ENCODE results near the gene LMX1B.

LMX1B gene

GRCh38 chr9:126698756-126699155, 85.0 kb downstream of the LMX1B start:
- H3K4me3 ChIP-seq (ENCODE audit: control insufficient read depth, low read depth, low read length), result no peak overlapping the region
- TF ChIP-seq, protein P1, sequence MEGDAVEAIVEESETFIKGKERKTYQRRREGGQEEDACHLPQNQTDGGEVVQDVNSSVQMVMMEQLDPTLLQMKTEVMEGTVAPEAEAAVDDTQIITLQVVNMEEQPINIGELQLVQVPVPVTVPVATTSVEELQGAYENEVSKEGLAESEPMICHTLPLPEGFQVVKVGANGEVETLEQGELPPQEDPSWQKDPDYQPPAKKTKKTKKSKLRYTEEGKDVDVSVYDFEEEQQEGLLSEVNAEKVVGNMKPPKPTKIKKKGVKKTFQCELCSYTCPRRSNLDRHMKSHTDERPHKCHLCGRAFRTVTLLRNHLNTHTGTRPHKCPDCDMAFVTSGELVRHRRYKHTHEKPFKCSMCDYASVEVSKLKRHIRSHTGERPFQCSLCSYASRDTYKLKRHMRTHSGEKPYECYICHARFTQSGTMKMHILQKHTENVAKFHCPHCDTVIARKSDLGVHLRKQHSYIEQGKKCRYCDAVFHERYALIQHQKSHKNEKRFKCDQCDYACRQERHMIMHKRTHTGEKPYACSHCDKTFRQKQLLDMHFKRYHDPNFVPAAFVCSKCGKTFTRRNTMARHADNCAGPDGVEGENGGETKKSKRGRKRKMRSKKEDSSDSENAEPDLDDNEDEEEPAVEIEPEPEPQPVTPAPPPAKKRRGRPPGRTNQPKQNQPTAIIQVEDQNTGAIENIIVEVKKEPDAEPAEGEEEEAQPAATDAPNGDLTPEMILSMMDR (conservative IDR thresholded peaks at IDR 0.05; ENCODE audit: control insufficient read depth, insufficient read depth, low read depth, low read length), result no peak
- DNase-seq (ENCODE audit: low read depth), result no peak

DNA sequence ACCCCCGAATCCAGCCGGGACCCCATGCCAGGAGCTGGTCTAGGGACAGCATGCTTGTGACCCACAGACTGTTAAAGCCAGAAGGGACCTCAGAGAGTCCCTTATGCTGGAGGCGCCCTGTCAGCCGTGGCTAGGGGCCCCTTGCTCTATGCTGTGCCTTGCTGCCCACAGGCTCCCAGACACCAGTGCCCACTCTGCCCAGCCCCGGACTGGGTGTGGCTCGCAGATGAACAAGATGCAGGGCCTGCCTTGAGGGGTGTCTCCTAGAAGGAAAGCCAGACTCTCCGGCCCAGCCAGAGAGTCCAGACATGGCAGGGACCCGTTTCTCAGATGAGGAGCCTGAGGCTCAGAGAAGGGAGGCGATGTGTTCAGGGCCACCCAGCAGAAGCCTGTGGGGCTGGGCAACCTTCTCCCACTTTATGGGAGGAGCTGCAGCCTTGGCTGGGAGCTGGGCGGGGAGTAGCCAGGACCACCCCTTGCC, 85.7 kb downstream of the LMX1B start:
- TF ChIP-seq, protein P1 (conservative IDR thresholded peaks at IDR 0.05; ENCODE audit: control insufficient read depth, insufficient read depth, low read depth, low read length), result no peak
- no peak overlapping the region for H3K4me3 ChIP-seq (ENCODE audit: control insufficient read depth, low read depth, low read length)
- DNase-seq (ENCODE audit: low read depth), result no peak

- TF ChIP-seq, protein P1 (conservative IDR thresholded peaks at IDR 0.05; ENCODE audit: control insufficient read depth, insufficient read depth, low read depth, low read length), result no peak
- DNase-seq (ENCODE audit: low read depth), result no peak
- no peak overlapping the region for H3K4me3 ChIP-seq (ENCODE audit: control insufficient read depth, low read depth, low read length)
Observed at GRCh38 chr9:126700296-126700695, 86.6 kb downstream of the LMX1B start.

GRCh38 chr9:126700903-126701812, 87.4 kb downstream of the LMX1B start:
- no peak overlapping the region for H3K4me3 ChIP-seq (ENCODE audit: control insufficient read depth, low read depth, low read length)
- TF ChIP-seq, protein P1 (conservative IDR thresholded peaks at IDR 0.05; ENCODE audit: control insufficient read depth, insufficient read depth, low read depth, low read length), result no peak
- DNase-seq (ENCODE audit: low read depth), result no peak

- H3K4me3 ChIP-seq (ENCODE audit: control insufficient read depth, low read depth, low read length), result no peak overlapping the region
- DNase-seq (ENCODE audit: low read depth), result no peak
- TF ChIP-seq, protein P1 (conservative IDR thresholded peaks at IDR 0.05; ENCODE audit: control insufficient read depth, insufficient read depth, low read depth, low read length), result no peak
Observed at GRCh38 chr9:126701813-126702140, 88.0 kb downstream of the LMX1B start.

DNA sequence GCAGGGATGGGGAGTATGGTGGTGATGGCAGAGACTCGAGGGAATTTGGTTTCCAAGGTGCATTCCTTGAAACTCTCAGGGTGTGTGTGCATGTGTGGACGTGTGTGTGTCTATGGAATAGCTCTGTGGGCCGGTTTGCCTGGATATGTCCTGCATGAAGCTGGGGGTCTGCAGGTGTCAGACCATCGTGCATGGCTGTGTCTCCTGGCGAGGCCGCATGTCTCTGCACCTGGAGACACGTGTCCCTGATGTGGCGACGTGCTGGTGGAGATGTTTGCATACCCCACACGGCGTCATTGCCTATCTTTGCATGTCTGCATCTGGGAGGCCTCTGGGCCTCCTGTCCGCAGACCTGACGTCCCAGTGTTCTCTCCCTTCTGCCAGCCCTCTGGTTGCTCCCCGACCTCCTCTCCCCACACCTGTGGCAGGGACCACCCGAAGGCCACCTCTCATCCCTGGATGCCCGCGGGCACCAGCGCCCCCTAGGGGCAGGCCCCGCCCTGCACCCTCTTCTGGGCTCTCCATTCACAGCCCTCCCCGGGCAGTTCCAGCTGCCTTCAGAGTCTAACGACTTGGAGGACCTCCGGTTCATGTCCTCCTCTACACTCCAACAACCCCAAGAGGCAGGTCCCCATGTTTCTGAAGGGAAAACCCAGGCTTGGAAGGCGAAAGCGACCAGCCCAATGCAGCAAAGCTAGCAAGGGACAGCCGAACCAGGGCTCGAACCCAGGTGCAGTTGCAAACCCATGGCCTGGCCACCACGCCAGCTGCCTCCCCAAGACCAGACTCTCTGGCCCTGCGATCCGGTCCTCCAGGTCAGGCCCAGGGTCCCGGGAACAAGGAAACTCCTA, 88.6 kb downstream of the LMX1B start:
- no peak for DNase-seq (ENCODE audit: low read depth)
- TF ChIP-seq, protein P1 (conservative IDR thresholded peaks at IDR 0.05; ENCODE audit: control insufficient read depth, insufficient read depth, low read depth, low read length), result peak; percentile 67
- no peak overlapping the region for H3K4me3 ChIP-seq (ENCODE audit: control insufficient read depth, low read depth, low read length)

All from fibroblast of mammary gland (primary cell).